A673 (cell line): ENCODE results near the gene PSPC1. TPM values are rescaled to one million over a fixed set of nuclear protein-coding genes. Genes with fewer than 3 reads are reported as not detected.

ENCODE experiments used
- BruUV-seq: library from RNA; stranded (reverse); fragments of 400-500 nt; replicated peaks from 2 replicates; lab custom pipeline; 2021; lab: Mats Ljungman, UMichigan
- CTCF ChIA-PET: fragments of 300-600 bp; sonication (Branson Sonifier 250); formaldehyde crosslinking; loops from one replicate; lab custom pipeline; 2022; ENCODE audit warnings: antibody characterized with exemption; lab: Charles Lee
- POLR2A ChIA-PET: fragments of 300-600 bp; sonication (Branson Sonifier 250); formaldehyde crosslinking; loops from one replicate; lab custom pipeline; 2022; ENCODE audit warnings: antibody characterized with exemption; ENCODE audit not compliant: low non-redundant PET; lab: Charles Lee
- DNase-seq: peaks from one replicate; pipeline ENCODE4 v3.0.0-alpha.2; 2015; ENCODE audit warnings: low spot score
- H3K27ac ChIP-seq: fragments of 200-600 bp; sonication (generic); 2 replicates; pipeline ENCODE4 v1.5.1; 2016; ENCODE audit warnings: mixed run types, low read depth, mild to moderate bottlenecking, mixed read lengths, antibody characterized with exemption, low read length; ENCODE audit not compliant: poor library complexity, severe bottlenecking
- H3K27me3 ChIP-seq: fragments of 200-600 bp; sonication (generic); replicated peaks from 2 replicates; pipeline ENCODE4 v1.6.1; 2017; ENCODE audit warnings: mixed run types, low read depth, mild to moderate bottlenecking, mixed read lengths, antibody characterized with exemption, low read length; ENCODE audit not compliant: insufficient read depth, poor library complexity
- H3K36me3 ChIP-seq: fragments of 200-600 bp; sonication (generic); 2 replicates; pipeline ENCODE4 v1.6.1; 2016; ENCODE audit warnings: mixed run types, mild to moderate bottlenecking, mixed read lengths, antibody characterized with exemption, low read length; ENCODE audit not compliant: insufficient read depth, poor library complexity, severe bottlenecking
- H3K4me1 ChIP-seq: fragments of 200-600 bp; sonication (generic); 2 replicates; pipeline ENCODE4 v1.6.1; 2017; ENCODE audit warnings: mixed run types, mild to moderate bottlenecking, mixed read lengths, antibody characterized with exemption, low read length; ENCODE audit not compliant: insufficient read depth, poor library complexity, severe bottlenecking
- H3K4me3 ChIP-seq: fragments of 200-600 bp; sonication (generic); 2 replicates; pipeline ENCODE4 v1.5.1; 2016; ENCODE audit warnings: low read depth, mixed run types, mild to moderate bottlenecking, mixed read lengths, low read length; ENCODE audit not compliant: poor library complexity, severe bottlenecking
- H3K9me3 ChIP-seq: fragments of 200-600 bp; sonication (generic); 2 replicates; pipeline ENCODE4 v1.6.1; 2016; ENCODE audit warnings: mixed run types, low read depth, mild to moderate bottlenecking, mixed read lengths, antibody characterized with exemption, low read length; ENCODE audit not compliant: poor library complexity, severe bottlenecking
- EZH2 ChIP-seq: fragments of 200-600 bp; sonication (generic); IDR thresholded peaks from 2 replicates; pipeline ENCODE4 v1.6.1; 2017; ENCODE audit warnings: borderline replicate concordance, low read depth, mild to moderate bottlenecking, mixed read lengths, antibody characterized with exemption, low read length; ENCODE audit not compliant: poor library complexity, severe bottlenecking
- intact Hi-C: fragments of 100-400 bp; cut with micrococcal nuclease; formaldehyde crosslinking; loops from one replicate; pipeline ENCODE4 v1.10.0; 2022; ENCODE audit not compliant: unreplicated experiment
- total RNA-seq: library from RNA; stranded (reverse); gene quantifications from 2 replicates; pipeline ENCODE4 v1.2.3, GENCODE V29; 2021
- TF ChIP-seq, protein P1 (sequence below): fragments of 300-800, 200-600 bp; sonication (generic); conservative IDR thresholded peaks from 2 replicates; pipeline ENCODE4 v1.5.1; 2017; ENCODE audit warnings: low read depth, mild to moderate bottlenecking, antibody characterized with exemption, low read length, moderate library complexity, mixed read lengths

PSPC1 gene
- total RNA-seq, 1 experiment from 2014 or later = 90.9 TPM

DNA sequence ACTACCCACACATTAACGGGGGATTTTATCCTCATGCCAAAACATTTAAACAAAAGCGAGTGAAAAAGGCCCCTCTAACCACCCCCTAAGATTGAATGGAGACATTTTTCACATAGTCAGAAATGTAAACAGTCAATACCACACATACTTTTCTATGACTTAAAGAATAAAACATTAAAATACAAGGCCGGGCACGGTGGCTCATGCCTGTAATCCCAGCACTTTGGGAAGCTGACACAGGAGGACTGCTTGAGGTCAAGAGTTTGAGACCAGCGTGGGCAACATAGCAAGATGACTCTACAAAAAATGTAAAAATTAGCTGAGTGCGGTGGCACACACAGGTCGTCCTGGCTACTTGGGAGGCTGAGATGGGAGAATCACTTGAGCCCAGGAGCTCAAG lies 102.0 kb downstream of the PSPC1 start:
- intact Hi-C loops = no loop called here
- no TSS peak for BruUV-seq
- H3K27ac ChIP-seq = no peak overlapping the region
- H3K27me3 ChIP-seq = no peaks in the 10 kb centered on the region
- peaks cover 8% of the 10 kb centered on the region for H3K4me1 ChIP-seq
- no peak for TF ChIP-seq EZH2
- TF ChIP-seq, protein P1, sequence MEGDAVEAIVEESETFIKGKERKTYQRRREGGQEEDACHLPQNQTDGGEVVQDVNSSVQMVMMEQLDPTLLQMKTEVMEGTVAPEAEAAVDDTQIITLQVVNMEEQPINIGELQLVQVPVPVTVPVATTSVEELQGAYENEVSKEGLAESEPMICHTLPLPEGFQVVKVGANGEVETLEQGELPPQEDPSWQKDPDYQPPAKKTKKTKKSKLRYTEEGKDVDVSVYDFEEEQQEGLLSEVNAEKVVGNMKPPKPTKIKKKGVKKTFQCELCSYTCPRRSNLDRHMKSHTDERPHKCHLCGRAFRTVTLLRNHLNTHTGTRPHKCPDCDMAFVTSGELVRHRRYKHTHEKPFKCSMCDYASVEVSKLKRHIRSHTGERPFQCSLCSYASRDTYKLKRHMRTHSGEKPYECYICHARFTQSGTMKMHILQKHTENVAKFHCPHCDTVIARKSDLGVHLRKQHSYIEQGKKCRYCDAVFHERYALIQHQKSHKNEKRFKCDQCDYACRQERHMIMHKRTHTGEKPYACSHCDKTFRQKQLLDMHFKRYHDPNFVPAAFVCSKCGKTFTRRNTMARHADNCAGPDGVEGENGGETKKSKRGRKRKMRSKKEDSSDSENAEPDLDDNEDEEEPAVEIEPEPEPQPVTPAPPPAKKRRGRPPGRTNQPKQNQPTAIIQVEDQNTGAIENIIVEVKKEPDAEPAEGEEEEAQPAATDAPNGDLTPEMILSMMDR = no peak
- H3K4me3 ChIP-seq = no peak overlapping the region
- H3K36me3 ChIP-seq = peaks cover 10% of the 10 kb centered on the region
- H3K9me3 ChIP-seq = no peaks in the 10 kb centered on the region
- ChIA-PET CTCF (no interaction called here), POLR2A (no interaction called here)
- DNase-seq = no peak

DNA sequence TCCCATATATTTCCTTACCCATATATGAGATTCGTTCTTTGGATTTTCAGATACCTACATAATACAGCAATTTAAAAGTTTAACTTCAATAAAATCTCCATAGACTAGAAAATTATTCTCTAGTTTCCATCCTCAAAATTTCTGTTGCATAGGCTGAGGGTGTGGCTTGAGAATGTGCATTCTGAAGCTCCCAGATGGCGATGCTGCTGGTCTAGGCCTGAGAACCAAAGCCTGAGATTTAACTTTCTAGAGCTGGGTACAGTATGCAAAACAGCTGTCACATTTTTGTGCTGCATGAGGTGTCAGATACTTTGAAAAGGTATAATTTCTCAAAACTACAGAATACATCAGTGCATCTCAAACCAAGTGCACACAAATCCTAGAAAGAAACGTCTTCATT lies 106.6 kb downstream of the PSPC1 start:
- ChIA-PET POLR2A (interaction anchor here (0.5 kb wide), 1 partner anchor 495 kb away, joined by 3 read pairs; no protein-coding TSS in a partner anchor), CTCF (no interaction called here)
- no peak for TF ChIP-seq EZH2
- TF ChIP-seq, protein P1 = no peak
- no peak overlapping the region for H3K27ac ChIP-seq
- H3K9me3 ChIP-seq = no peaks in the 10 kb centered on the region
- H3K4me3 ChIP-seq = no peak overlapping the region
- no TSS peak for BruUV-seq
- intact Hi-C loops = no loop called here
- H3K27me3 ChIP-seq = no peaks in the 10 kb centered on the region
- H3K36me3 ChIP-seq = peaks cover 52% of the 10 kb centered on the region
- no peaks in the 10 kb centered on the region for H3K4me1 ChIP-seq
- no peak for DNase-seq

DNA sequence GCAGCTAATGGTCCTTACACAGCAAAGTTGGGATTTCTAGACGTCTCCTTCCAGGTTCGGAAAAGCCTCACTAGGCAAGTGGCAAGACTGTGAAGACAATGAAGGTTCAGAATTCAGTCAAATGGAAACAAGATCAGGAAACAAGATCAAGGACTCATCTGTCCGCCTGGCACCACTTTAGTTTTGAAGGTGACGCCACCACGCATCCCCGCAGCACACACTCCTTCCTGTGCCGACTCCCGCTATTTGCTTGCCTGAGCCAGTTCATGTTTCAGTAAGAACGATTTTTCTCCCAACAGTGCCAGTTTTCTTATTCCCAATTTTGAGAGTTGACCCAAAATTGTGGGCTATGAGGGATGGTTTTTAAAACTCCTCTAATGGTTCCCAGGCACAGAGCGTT lies 107.8 kb downstream of the PSPC1 start:
- POLR2A ChIA-PET = no interaction called here

More for the DNA sequence above, 107.8 kb downstream of the PSPC1 start:
- Histone ChIP-seq H3K9me3 (no peaks in the 10 kb centered on the region), H3K4me3 (no peak overlapping the region), H3K27ac (peak overlapping the region; percentile 19), H3K27me3 (no peaks in the 10 kb centered on the region), H3K36me3 (peaks cover 65% of the 10 kb centered on the region), H3K4me1 (no peaks in the 10 kb centered on the region)
- intact Hi-C loops = no loop called here
- no TSS peak for BruUV-seq
- CTCF ChIA-PET = no interaction called here
- no peak for DNase-seq
- no peak for TF ChIP-seq EZH2
- TF ChIP-seq, protein P1 = no peak
